Transverse colon (tissue), 4 donors: Measurements from ENCODE around the gene POLK. TPM values are rescaled to one million over a fixed set of nuclear protein-coding genes. Genes with fewer than 3 reads are reported as not detected.

Source experiments
- DNase-seq: peaks from one replicate; pipeline ENCODE4 v3.0.0-alpha.2; 2019
- H3K27ac ChIP-seq, 4 donors: fragments of 200-600 bp; sonication (generic); 2 replicates each; pipeline ENCODE4 v1.5.1; 2016 to 2018; ENCODE audit warnings: inconsistent platforms in 4 of 4
- H3K27me3 ChIP-seq: fragments of 200-600 bp; sonication (generic); 2 replicates; pipeline ENCODE4 v1.5.1; 2017; ENCODE audit warnings: inconsistent platforms
- H3K36me3 ChIP-seq, 4 donors: fragments of 200-600 bp; sonication (generic); 2 replicates each; pipeline ENCODE4 v1.5.1; 2017 to 2019; ENCODE audit warnings: inconsistent platforms in 4 of 4
- H3K4me1 ChIP-seq, 4 donors: fragments of 200-600 bp; sonication (generic); 2 replicates each; pipeline ENCODE4 v1.5.1; 2017 to 2020; ENCODE audit warnings: inconsistent platforms in 4 of 4
- H3K4me3 ChIP-seq, 4 donors: fragments of 200-600 bp; sonication (generic); 1 replicate in 1 of 4; 2 replicates in 3 of 4; pipeline versions ENCODE4 v1.5.1 to v1.6.1; 2017 to 2019; ENCODE audit warnings: inconsistent platforms in 4 of 4
- H3K9me3 ChIP-seq, 2 donors: fragments of 200-600 bp; sonication (generic); 2 replicates each; pipeline ENCODE4 v1.5.1; 2017 to 2019; ENCODE audit warnings: inconsistent platforms in 2 of 2
- CTCF ChIP-seq, 5 experiments: fragments of 200-600 bp in 3 of 5; fragments of 450-650 bp in 2 of 5; sonication (generic) in 3 of 5; IDR thresholded peaks; 1 replicate in 2 of 5; 2 replicates in 3 of 5; pipeline ENCODE4 v1.5.1; 2016 to 2017; ENCODE audit warnings: antibody characterized with exemption in 5 of 5, inconsistent platforms in 3 of 5, mild to moderate bottlenecking in 2 of 5, moderate library complexity in 1 of 5
- EP300 ChIP-seq: sonication (generic); formaldehyde crosslinking; IDR thresholded peaks from one replicate; pipeline ENCODE4 v1.6.1; 2017; ENCODE audit warnings: antibody characterized with exemption, low read depth
- POLR2A ChIP-seq: fragments of 450-650 bp; IDR thresholded peaks from one replicate; pipeline ENCODE4 v1.6.1; 2016; ENCODE audit warnings: antibody characterized with exemption, mild to moderate bottlenecking, moderate library complexity
- POLR2AphosphoS5 ChIP-seq, 3 donors: sonication (generic); formaldehyde crosslinking; IDR thresholded peaks; one replicate each; pipeline ENCODE4 v1.6.1; 2016; ENCODE audit warnings: antibody characterized with exemption in 3 of 3
- WGBS, 2 donors: methylation state at CpG; one replicate each; pipeline ENCODE4 v1.1.5; 2018; ENCODE audit warnings: low coverage in 1 of 2; 5-methylcytosine and 5-hydroxymethylcytosine counted together
- in situ Hi-C, 4 donors: fragments of 200-750 bp; cut with MboI; loops; one replicate each; pipeline versions ENCODE4 v1.15.0 to v1.15.1; 2017; ENCODE audit warnings: low sequenced_read_pairs in 3 of 4, low pct_ligation_motif_present in 1 of 4, low pct_unique_long_range_greater_than_20kb in 1 of 4
- intact Hi-C: fragments of 100-400 bp; cut with DNase I; formaldehyde crosslinking; loops from one replicate; pipeline ENCODE4 v1.15.1; 2023; ENCODE audit warnings: low total_unique reads
- total RNA-seq, 4 donors: library from RNA; depleted of rRNA; stranded (reverse); fragments of >200 nt; gene quantifications; one replicate each; pipeline ENCODE4 v1.1.0, GENCODE V29; 2016

Gene POLK
- total RNA-seq, 4 donors from 2014 or later: 5.4 to 30.2 (median 18.5) TPM

- peak; percentile 55 for DNase-seq
- intact Hi-C loops (no loop called here), in situ Hi-C loops (loop anchor here in 1 of 4 donors (25.0 kb wide), 2 partner anchors 274 to 1949 kb away; partner anchors contain the start of genes ANKRA2, ANKRD31 and UTP15)
- 0% methylated on average over 35 of the region's 54 CpGs; no CpG with 5 or more reads in 1 of the 2 donors for WGBS, 2 donors
- H3K4me1 ChIP-seq: peaks cover 12 to 48% (median 18%) of the 10 kb centered on the region in 4 donors
- peak overlapping the region; percentile 90 to 94 (median 94) for H3K27ac ChIP-seq
- H3K36me3 ChIP-seq: no peaks in the 10 kb centered on the region
- no peaks in the 10 kb centered on the region for H3K27me3 ChIP-seq
- H3K4me3 ChIP-seq: peak overlapping the region; percentile 64 to 82 (median 79)
- H3K9me3 ChIP-seq: no peaks in the 10 kb centered on the region
- TF ChIP-seq CTCF (IDR thresholded peaks at IDR 0.05): no peak
- no peak for TF ChIP-seq POLR2AphosphoS5 (IDR thresholded peaks at IDR 0.05)
- no peak for TF ChIP-seq EP300
- TF ChIP-seq POLR2A: no peak
These were observed 756 bp upstream of the POLK start for GRCh38 chr5:75510836-75511434.

GRCh38 chr5:75512383-75513074 lies 838 bp downstream of the POLK start:
- intact Hi-C loops: no loop called here
- H3K36me3 ChIP-seq: no peaks in the 10 kb centered on the region
- TF ChIP-seq POLR2A (no peak), POLR2AphosphoS5 (IDR thresholded peaks at IDR 0.05) (no peak), EP300 (no peak), CTCF (IDR thresholded peaks at IDR 0.05) (no peak)
- DNase-seq: no peak
- 62 to 69% methylated on average over 16 of the region's 16 CpGs for WGBS, 2 donors
- H3K27ac ChIP-seq: peak overlapping the region; percentile 90 to 94 (median 94)
- peaks cover 12 to 50% (median 18%) of the 10 kb centered on the region in 4 donors for H3K4me1 ChIP-seq
- H3K9me3 ChIP-seq: no peaks in the 10 kb centered on the region
- in situ Hi-C loops: loop anchor here in 1 of 4 donors (25.0 kb wide), 2 partner anchors 275 to 1950 kb away; partner anchors contain the start of genes ANKRA2, ANKRD31 and UTP15
- peak overlapping the region; percentile 63 to 82 (median 72) for H3K4me3 ChIP-seq
- H3K27me3 ChIP-seq: no peaks in the 10 kb centered on the region

- no peaks in the 10 kb centered on the region for H3K9me3 ChIP-seq
- no peak for DNase-seq
- TF ChIP-seq POLR2AphosphoS5 (IDR thresholded peaks at IDR 0.05) (no peak), POLR2A (no peak), CTCF (IDR thresholded peaks at IDR 0.05) (no peak), EP300 (no peak)
- intact Hi-C loops (no loop called here), in situ Hi-C loops (loop anchor here in 1 of 4 donors (25.0 kb wide), 2 partner anchors 277 to 1952 kb away; partner anchors contain the start of genes ANKRA2, ANKRD31 and UTP15)
- H3K27me3 ChIP-seq: no peaks in the 10 kb centered on the region
- H3K27ac ChIP-seq: no peak overlapping the region
- H3K4me1 ChIP-seq: peaks cover 12 to 42% (median 18%) of the 10 kb centered on the region in 4 donors
- H3K4me3 ChIP-seq: no peak overlapping the region
- 39 to 56% methylated on average over 1 of the region's 1 CpG for WGBS, 2 donors
- H3K36me3 ChIP-seq: no peaks in the 10 kb centered on the region
These were observed 2.1 kb downstream of the POLK start for GRCh38 chr5:75513841-75514240.

- TF ChIP-seq POLR2AphosphoS5 (IDR thresholded peaks at IDR 0.05) (no peak), EP300 (no peak), POLR2A (no peak), CTCF (IDR thresholded peaks at IDR 0.05) (no peak)
- 91 to 94% methylated on average over 3 of the region's 3 CpGs for WGBS, 2 donors
- H3K9me3 ChIP-seq: no peaks in the 10 kb centered on the region
- H3K4me1 ChIP-seq: peaks cover 12 to 37% (median 17%) of the 10 kb centered on the region in 4 donors
- H3K36me3 ChIP-seq: no peaks in the 10 kb centered on the region
- no peak overlapping the region for H3K27ac ChIP-seq
- no peak overlapping the region for H3K4me3 ChIP-seq
- in situ Hi-C loops (loop anchor here in 1 of 4 donors (25.0 kb wide), 2 partner anchors 277 to 1952 kb away; partner anchors contain the start of genes ANKRA2, ANKRD31 and UTP15), intact Hi-C loops (no loop called here)
- no peak for DNase-seq
- H3K27me3 ChIP-seq: no peaks in the 10 kb centered on the region
These were observed 2.6 kb downstream of the POLK start for GRCh38 chr5:75514323-75514722.
